Thymus (tissue), 11 donors: ENCODE results near the gene CAT. TPM values are rescaled to one million over a fixed set of nuclear protein-coding genes. Genes with fewer than 3 reads are reported as not detected.

Experiments
- DNase-seq, 9 donors: peaks; one replicate each; pipeline ENCODE4 v3.0.0-alpha.2; 2013; ENCODE audit warnings: low spot score in 9 of 9, low read depth in 6 of 9, missing footprints in 1 of 9
- H3K27ac ChIP-seq, 2 donors: one replicate each; pipeline ENCODE4 v1.5.1; 2013; ENCODE audit warnings: control low read depth in 1 of 2, low read depth in 1 of 2, low read length in 1 of 2, mild to moderate bottlenecking in 1 of 2, moderate library complexity in 1 of 2
- H3K27me3 ChIP-seq, 2 donors: one replicate each; pipeline ENCODE4 v1.5.1; 2013; ENCODE audit warnings: low read length in 1 of 2; ENCODE audit not compliant: control insufficient read depth in 2 of 2, insufficient read depth in 1 of 2
- H3K36me3 ChIP-seq, 2 donors: one replicate each; pipeline ENCODE4 v1.5.1; 2013; ENCODE audit warnings: low read length in 1 of 2, mild to moderate bottlenecking in 1 of 2, moderate library complexity in 1 of 2; ENCODE audit not compliant: control insufficient read depth in 2 of 2, insufficient read depth in 2 of 2
- H3K4me1 ChIP-seq, 2 donors: one replicate each; pipeline ENCODE4 v1.5.1; 2013; ENCODE audit warnings: low read length in 2 of 2; ENCODE audit not compliant: control insufficient read depth in 2 of 2, insufficient read depth in 2 of 2
- H3K4me3 ChIP-seq, 2 donors: one replicate each; pipeline ENCODE4 v1.5.1; 2013; ENCODE audit warnings: low read length in 2 of 2, control low read depth in 1 of 2, mild to moderate bottlenecking in 1 of 2
- H3K9me3 ChIP-seq, 2 donors: one replicate each; pipeline ENCODE4 v1.5.1; 2013; ENCODE audit warnings: low read length in 1 of 2, mild to moderate bottlenecking in 1 of 2; ENCODE audit not compliant: control insufficient read depth in 2 of 2, insufficient read depth in 1 of 2
- WGBS: extraction: QIAGEN DNeasy Blood & Tissue Kit; methylation state at CpG from one replicate; pipeline ENCODE4 v1.1.7; 2013; 5-methylcytosine and 5-hydroxymethylcytosine counted together
- polyA plus RNA-seq: library from polyadenylated mRNA; stranded (reverse); fragments of 200-250 nt; gene quantifications from one replicate; pipeline ENCODE4 v1.2.3, GENCODE V29; 2013
- total RNA-seq: library from RNA; stranded (reverse); fragments of 120-200 nt; gene quantifications from one replicate; pipeline ENCODE4 v1.2.4, GENCODE V29; 2013
- donor health status: healthy.

The CAT gene
- total and polyA plus RNA-seq, 2 donors: 69.6 to 92.4 TPM

- no peak for DNase-seq
- no peak overlapping the region for H3K4me3 ChIP-seq
- H3K36me3 ChIP-seq: no peaks in the 10 kb centered on the region
- no peak overlapping the region for H3K27ac ChIP-seq
- 74% methylated on average over 6 of the region's 7 CpGs for WGBS
- no peaks in the 10 kb centered on the region for H3K9me3 ChIP-seq
- H3K27me3 ChIP-seq: no peaks in the 10 kb centered on the region
- no peaks in the 10 kb centered on the region for H3K4me1 ChIP-seq
Observed at GRCh38 chr11:34405079-34405858, 33.5 kb upstream of the CAT start.

DNA sequence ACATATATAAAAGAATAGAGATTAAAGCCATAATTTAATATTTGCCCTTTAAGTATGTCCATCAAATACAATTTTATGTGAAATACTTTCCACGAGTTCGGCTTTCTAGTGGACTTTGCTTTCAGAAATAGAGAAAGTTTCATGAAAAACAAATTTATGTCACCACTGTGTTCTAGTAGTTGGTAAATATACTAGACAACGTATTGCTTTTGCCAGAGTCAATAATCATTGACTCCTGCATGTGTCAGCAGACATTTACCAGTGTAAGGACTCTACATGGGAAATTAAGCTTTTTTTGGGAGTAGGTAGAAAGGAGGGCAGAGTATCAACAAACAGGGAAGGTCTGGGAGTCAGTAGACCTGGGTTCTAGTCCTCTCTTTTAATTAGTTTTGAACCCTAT is 32.3 kb upstream of the CAT start:
- no peaks in the 10 kb centered on the region for H3K27me3 ChIP-seq
- DNase-seq: no peak
- H3K9me3 ChIP-seq: no peaks in the 10 kb centered on the region
- no peak overlapping the region for H3K4me3 ChIP-seq
- H3K36me3 ChIP-seq: no peaks in the 10 kb centered on the region
- WGBS: 93% methylated on average over 3 of the region's 3 CpGs
- H3K4me1 ChIP-seq: no peaks in the 10 kb centered on the region
- no peak overlapping the region for H3K27ac ChIP-seq

DNA sequence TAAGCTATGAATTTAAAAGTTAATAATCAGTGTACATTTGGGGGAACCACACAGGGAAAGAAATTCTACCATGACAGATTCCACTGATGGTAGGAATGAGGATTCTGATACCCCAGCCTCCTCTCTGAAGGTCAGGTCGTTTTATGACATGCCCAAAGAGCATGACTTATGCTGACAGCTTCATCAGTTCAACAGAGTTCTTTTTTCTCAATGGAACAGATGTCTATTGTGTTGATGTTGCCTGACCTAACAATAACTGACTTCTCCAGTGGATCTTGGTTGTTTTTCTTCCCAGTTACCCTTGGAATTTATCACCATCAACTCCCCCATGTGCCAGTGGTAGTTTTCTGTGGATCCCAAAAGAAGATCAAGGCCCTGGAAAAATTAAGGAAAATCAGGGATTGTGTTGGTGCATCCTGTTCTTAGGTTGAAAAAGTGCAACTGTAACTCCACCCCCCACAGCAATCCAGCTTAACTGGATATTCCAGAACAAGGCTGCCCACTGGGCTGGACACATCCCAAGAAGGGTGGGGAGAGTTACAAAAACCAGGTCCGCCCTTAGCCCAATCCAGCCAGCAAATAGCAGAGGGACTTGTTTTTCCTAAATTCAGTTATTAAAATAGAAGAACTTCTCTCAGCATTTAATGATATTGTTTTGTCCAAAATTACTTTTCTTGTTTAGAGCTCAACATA is 31.5 kb upstream of the CAT start:
- no peak overlapping the region for H3K27ac ChIP-seq
- no peaks in the 10 kb centered on the region for H3K36me3 ChIP-seq
- no peak overlapping the region for H3K4me3 ChIP-seq
- 62% methylated on average over 2 of the region's 2 CpGs for WGBS
- H3K4me1 ChIP-seq: no peaks in the 10 kb centered on the region
- DNase-seq: no peak
- H3K9me3 ChIP-seq: peaks cover 0 to 2% of the 10 kb centered on the region in 2 donors
- H3K27me3 ChIP-seq: no peaks in the 10 kb centered on the region

DNA sequence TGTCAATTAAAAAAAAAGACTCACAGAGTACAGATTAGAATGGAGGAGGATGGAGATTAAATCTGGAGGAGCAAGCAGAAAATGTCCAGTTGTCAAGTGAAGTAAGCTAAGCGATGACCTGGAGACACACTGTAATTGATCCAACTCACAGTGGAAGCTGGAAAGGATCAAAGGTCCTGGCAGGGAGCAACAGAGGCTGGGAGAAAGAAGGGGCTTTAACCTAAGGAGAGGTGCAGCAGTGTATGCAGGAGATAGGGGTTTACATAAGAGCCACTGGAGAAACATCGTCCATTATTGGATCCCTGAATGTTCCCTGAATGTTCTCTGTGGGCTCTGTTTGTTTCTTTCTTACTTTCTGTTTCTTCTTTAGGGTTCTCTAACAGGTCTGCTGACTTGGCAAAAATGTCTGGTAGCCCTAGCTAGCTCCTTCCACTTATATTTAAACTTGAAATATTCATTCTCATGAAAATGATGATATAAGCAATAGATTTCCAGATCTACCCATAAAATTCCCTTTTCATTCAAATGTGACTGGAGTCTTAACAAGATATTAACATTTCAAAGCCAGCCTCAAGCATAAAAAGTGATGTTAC is 30.1 kb upstream of the CAT start:
- 85% methylated on average over 2 of the region's 2 CpGs for WGBS
- no peak for DNase-seq
- Histone ChIP-seq H3K9me3 (peaks cover 1 to 4% of the 10 kb centered on the region in 2 donors), H3K4me3 (no peak overlapping the region), H3K27me3 (no peaks in the 10 kb centered on the region), H3K36me3 (no peaks in the 10 kb centered on the region), H3K4me1 (no peaks in the 10 kb centered on the region), H3K27ac (no peak overlapping the region)

- DNase-seq: no peak
- no peaks in the 10 kb centered on the region for H3K27me3 ChIP-seq
- no peaks in the 10 kb centered on the region for H3K4me1 ChIP-seq
- no peak overlapping the region for H3K4me3 ChIP-seq
- WGBS: 81% methylated on average over 3 of the region's 3 CpGs
- H3K36me3 ChIP-seq: no peaks in the 10 kb centered on the region
- H3K27ac ChIP-seq: no peak overlapping the region
- H3K9me3 ChIP-seq: peaks cover 1 to 8% of the 10 kb centered on the region in 2 donors
Observed at GRCh38 chr11:34411111-34411510, 27.6 kb upstream of the CAT start.

GRCh38 chr11:34411791-34412190 is 26.9 kb upstream of the CAT start:
- no peaks in the 10 kb centered on the region for H3K27me3 ChIP-seq

DNA sequence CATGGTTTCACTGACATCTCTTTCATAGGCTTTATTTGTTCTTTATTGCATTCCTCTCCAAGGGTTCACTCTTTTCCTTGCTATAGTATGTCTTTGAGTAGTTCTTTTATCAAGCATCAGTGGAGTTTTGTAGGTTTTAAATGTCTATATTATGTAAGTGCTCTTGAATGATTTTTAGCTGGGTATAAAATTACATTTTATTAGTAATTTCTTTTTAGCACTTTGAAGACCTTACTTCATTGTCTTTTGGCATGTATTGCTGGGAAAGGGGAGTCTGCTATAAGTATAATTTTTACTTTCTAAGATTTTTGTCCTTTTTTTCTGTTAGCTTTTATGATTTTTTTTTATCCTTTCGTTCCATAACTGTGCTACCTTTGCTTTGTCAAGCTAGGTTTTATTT is 25.5 kb upstream of the CAT start:
- WGBS: 96% methylated on average over 1 of the region's 1 CpG
- Histone ChIP-seq H3K4me1 (no peaks in the 10 kb centered on the region), H3K4me3 (no peak overlapping the region), H3K36me3 (no peaks in the 10 kb centered on the region), H3K9me3 (peaks cover 1 to 8% of the 10 kb centered on the region in 2 donors), H3K27ac (no peak overlapping the region), H3K27me3 (no peaks in the 10 kb centered on the region)
- DNase-seq: no peak

More at GRCh38 chr11:34411791-34412190, 26.9 kb upstream of the CAT start:
- Histone ChIP-seq H3K9me3 (peaks cover 1 to 8% of the 10 kb centered on the region in 2 donors), H3K27ac (no peak overlapping the region), H3K4me3 (no peak overlapping the region), H3K36me3 (no peaks in the 10 kb centered on the region), H3K4me1 (no peaks in the 10 kb centered on the region)
- WGBS: 99% methylated on average over 2 of the region's 2 CpGs
- DNase-seq: no peak

DNA sequence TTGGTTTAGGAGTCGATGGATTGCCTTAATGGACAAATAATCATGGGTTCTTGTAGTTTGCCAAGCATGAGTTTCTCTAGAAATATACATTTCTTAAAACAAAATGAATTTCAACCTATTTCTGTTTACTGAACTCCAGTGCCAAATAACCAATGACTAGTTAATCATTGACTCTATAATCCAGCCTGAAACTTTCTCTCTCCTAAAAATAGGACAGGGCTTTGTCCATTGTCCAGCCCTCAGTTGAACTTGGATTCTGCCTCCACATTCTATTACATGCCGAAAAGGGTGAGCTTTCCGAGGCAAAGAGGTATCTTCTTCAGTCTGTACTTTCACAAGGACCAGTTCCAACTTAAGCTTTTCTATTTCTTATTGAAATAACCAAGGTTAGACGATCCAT is 23.2 kb upstream of the CAT start:
- no peak overlapping the region for H3K27ac ChIP-seq

GRCh38 chr11:34416088-34416487 is 22.6 kb upstream of the CAT start:
- Histone ChIP-seq H3K4me1 (no peaks in the 10 kb centered on the region), H3K27ac (no peak overlapping the region), H3K36me3 (no peaks in the 10 kb centered on the region), H3K27me3 (no peaks in the 10 kb centered on the region), H3K4me3 (no peak overlapping the region), H3K9me3 (peaks cover 1 to 8% of the 10 kb centered on the region in 2 donors)
- DNase-seq: no peak
- 53% methylated on average over 1 of the region's 1 CpG for WGBS

More for the DNA sequence above, 23.2 kb upstream of the CAT start:
- H3K4me1 ChIP-seq: no peaks in the 10 kb centered on the region
- H3K27me3 ChIP-seq: no peaks in the 10 kb centered on the region
- no peak overlapping the region for H3K4me3 ChIP-seq
- H3K9me3 ChIP-seq: peaks cover 1 to 8% of the 10 kb centered on the region in 2 donors
- no peak for DNase-seq
- WGBS: 79% methylated on average over 4 of the region's 4 CpGs
- no peaks in the 10 kb centered on the region for H3K36me3 ChIP-seq
